Measurements from ENCODE around the gene GPI.

DNA sequence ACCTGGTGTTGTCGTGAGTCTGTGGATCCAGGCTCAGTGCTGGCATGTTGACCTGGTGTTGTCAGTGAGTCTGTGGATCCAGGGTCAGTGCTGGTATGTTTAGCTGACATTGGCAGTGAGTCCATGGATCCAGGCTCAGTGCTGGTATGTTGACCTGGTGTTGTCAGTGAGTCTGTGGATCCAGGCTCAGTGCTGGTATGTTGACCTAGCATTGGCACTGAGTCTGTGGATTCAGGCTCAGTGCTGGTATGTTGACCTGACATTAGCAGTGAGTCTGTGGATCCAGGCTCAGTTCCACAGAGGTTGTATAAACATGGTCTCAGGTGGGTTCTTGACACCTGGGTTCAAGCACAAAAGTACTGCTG lies 22.4 kb downstream of the GPI start:
- TF ChIP-seq, protein P1, sequence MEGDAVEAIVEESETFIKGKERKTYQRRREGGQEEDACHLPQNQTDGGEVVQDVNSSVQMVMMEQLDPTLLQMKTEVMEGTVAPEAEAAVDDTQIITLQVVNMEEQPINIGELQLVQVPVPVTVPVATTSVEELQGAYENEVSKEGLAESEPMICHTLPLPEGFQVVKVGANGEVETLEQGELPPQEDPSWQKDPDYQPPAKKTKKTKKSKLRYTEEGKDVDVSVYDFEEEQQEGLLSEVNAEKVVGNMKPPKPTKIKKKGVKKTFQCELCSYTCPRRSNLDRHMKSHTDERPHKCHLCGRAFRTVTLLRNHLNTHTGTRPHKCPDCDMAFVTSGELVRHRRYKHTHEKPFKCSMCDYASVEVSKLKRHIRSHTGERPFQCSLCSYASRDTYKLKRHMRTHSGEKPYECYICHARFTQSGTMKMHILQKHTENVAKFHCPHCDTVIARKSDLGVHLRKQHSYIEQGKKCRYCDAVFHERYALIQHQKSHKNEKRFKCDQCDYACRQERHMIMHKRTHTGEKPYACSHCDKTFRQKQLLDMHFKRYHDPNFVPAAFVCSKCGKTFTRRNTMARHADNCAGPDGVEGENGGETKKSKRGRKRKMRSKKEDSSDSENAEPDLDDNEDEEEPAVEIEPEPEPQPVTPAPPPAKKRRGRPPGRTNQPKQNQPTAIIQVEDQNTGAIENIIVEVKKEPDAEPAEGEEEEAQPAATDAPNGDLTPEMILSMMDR (IDR thresholded peaks at IDR 0.05; ENCODE audit: low read depth, low read length, poor library complexity, severe bottlenecking), result no peak
- no peak for TF ChIP-seq EZH2phosphoT487 (IDR thresholded peaks at IDR 0.05; ENCODE audit: borderline replicate concordance, low read length)

All from DOHH2 (cell line).